Brain microvascular endothelial cell (primary cell): ENCODE measurements around the gene STAC.

ENCODE experiments used
- DNase-seq: peaks from one replicate; pipeline ENCODE4 v3.0.0-alpha.2; 2020
- H3K27ac ChIP-seq: fragments of 250-450 bp; sonication (Bioruptor Pico); 2 replicates; pipeline ENCODE4 v1.5.1; 2020; ENCODE audit warnings: mild to moderate bottlenecking, moderate library complexity
- H3K27me3 ChIP-seq: fragments of 250-450 bp; sonication (Bioruptor Pico); replicated peaks from 2 replicates; pipeline ENCODE4 v1.5.1; 2020; ENCODE audit warnings: mild to moderate bottlenecking
- H3K36me3 ChIP-seq: fragments of 250-450 bp; sonication (Bioruptor Pico); replicated peaks from 2 replicates; pipeline ENCODE4 v1.5.1; 2020; ENCODE audit warnings: mild to moderate bottlenecking
- H3K4me3 ChIP-seq: 2 replicates; pipeline ENCODE4 v1.5.1; 2011; ENCODE audit warnings: low read depth, mild to moderate bottlenecking, control low read depth, low read length, moderate library complexity
- in situ Hi-C: cut with HindIII; loops from 2 replicates; pipeline ENCODE4 v1.10.0; 2017; ENCODE audit warnings: low sequenced_read_pairs, low pct_ligation_motif_present
- TF ChIP-seq, protein P1 (sequence below): IDR thresholded peaks from 2 replicates; pipeline ENCODE4 v1.5.1; 2011; ENCODE audit warnings: low read depth, mild to moderate bottlenecking, moderate library complexity, low read length, control low read depth, inconsistent platforms; ENCODE audit errors: missing control alignments

The STAC gene

DNA sequence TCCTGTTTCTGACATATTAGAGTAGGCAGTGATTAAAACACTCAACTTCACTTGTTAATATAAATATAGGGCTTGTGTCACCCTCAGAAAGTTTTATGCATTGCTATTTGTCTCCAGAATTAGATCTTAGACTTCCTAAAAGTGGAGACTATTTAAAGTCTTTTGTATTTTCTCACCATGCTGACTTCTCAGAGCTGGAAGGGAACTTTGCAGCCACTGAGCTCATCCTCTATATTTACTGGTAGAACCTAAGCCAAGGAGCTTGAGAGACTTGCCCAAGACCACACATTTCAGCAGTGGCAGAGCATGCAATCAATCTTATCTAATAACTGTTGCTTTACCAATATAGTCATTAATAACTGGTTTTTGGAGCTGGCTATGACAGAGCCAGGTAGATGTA lies 53.2 kb downstream of the STAC start:
- Histone ChIP-seq H3K36me3 (no peaks in the 10 kb centered on the region), H3K27me3 (no peaks in the 10 kb centered on the region), H3K4me3 (no peak overlapping the region), H3K27ac (no peak overlapping the region)
- TF ChIP-seq, protein P1, sequence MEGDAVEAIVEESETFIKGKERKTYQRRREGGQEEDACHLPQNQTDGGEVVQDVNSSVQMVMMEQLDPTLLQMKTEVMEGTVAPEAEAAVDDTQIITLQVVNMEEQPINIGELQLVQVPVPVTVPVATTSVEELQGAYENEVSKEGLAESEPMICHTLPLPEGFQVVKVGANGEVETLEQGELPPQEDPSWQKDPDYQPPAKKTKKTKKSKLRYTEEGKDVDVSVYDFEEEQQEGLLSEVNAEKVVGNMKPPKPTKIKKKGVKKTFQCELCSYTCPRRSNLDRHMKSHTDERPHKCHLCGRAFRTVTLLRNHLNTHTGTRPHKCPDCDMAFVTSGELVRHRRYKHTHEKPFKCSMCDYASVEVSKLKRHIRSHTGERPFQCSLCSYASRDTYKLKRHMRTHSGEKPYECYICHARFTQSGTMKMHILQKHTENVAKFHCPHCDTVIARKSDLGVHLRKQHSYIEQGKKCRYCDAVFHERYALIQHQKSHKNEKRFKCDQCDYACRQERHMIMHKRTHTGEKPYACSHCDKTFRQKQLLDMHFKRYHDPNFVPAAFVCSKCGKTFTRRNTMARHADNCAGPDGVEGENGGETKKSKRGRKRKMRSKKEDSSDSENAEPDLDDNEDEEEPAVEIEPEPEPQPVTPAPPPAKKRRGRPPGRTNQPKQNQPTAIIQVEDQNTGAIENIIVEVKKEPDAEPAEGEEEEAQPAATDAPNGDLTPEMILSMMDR: no peak
- in situ Hi-C loops: no loop called here
- DNase-seq: no peak

GRCh38 chr3:36434687-36435426 lies 54.6 kb downstream of the STAC start:
- Histone ChIP-seq H3K4me3 (no peak overlapping the region), H3K27ac (no peak overlapping the region), H3K27me3 (no peaks in the 10 kb centered on the region), H3K36me3 (no peaks in the 10 kb centered on the region)
- in situ Hi-C loops: no loop called here
- TF ChIP-seq, protein P1: no peak
- DNase-seq: no peak

GRCh38 chr3:36443028-36443686 lies 62.9 kb downstream of the STAC start:
- in situ Hi-C loops: no loop called here

DNA sequence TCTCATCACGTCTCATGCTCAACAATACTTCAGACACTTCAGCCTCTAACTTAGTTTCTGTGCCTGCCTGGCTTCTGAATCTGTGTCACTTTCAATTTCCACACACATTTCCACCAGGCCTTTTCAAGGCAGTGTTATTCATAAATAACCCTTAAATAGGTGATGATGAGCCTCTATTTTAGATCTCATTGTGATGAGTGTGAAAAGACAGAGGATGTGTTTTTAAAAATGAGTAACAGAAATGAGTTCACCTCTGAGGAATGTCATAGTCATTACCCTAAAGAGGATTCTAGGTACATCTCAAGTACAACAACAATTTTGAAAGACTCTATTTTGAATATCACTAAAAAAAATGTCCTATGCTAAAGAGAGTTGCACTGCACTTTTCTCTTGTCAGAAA lies 64.6 kb downstream of the STAC start:
- no peak for DNase-seq
- H3K36me3 ChIP-seq: no peaks in the 10 kb centered on the region
- in situ Hi-C loops: no loop called here

More at GRCh38 chr3:36443028-36443686, 62.9 kb downstream of the STAC start:
- H3K27me3 ChIP-seq: no peaks in the 10 kb centered on the region
- no peaks in the 10 kb centered on the region for H3K36me3 ChIP-seq
- no peak overlapping the region for H3K27ac ChIP-seq
- TF ChIP-seq, protein P1: no peak
- no peak for DNase-seq
- no peak overlapping the region for H3K4me3 ChIP-seq

GRCh38 chr3:36446276-36446675 lies 66.0 kb downstream of the STAC start:
- in situ Hi-C loops: no loop called here
- no peak overlapping the region for H3K4me3 ChIP-seq
- TF ChIP-seq, protein P1: no peak
- DNase-seq: peak; percentile 22
- H3K27ac ChIP-seq: no peak overlapping the region
- H3K36me3 ChIP-seq: no peaks in the 10 kb centered on the region
- H3K27me3 ChIP-seq: no peaks in the 10 kb centered on the region

More for the DNA sequence above, 64.6 kb downstream of the STAC start:
- H3K27me3 ChIP-seq: no peaks in the 10 kb centered on the region
- no peak overlapping the region for H3K4me3 ChIP-seq
- TF ChIP-seq, protein P1: no peak
- no peak overlapping the region for H3K27ac ChIP-seq
